ENCODE data around the gene UBA6.
"Not testable (repeated sequence)": the region's sequence is repeated elsewhere in the genome, so short reads cannot be mapped to it uniquely, and the experiment has no call there.

UBA6 gene

DNA sequence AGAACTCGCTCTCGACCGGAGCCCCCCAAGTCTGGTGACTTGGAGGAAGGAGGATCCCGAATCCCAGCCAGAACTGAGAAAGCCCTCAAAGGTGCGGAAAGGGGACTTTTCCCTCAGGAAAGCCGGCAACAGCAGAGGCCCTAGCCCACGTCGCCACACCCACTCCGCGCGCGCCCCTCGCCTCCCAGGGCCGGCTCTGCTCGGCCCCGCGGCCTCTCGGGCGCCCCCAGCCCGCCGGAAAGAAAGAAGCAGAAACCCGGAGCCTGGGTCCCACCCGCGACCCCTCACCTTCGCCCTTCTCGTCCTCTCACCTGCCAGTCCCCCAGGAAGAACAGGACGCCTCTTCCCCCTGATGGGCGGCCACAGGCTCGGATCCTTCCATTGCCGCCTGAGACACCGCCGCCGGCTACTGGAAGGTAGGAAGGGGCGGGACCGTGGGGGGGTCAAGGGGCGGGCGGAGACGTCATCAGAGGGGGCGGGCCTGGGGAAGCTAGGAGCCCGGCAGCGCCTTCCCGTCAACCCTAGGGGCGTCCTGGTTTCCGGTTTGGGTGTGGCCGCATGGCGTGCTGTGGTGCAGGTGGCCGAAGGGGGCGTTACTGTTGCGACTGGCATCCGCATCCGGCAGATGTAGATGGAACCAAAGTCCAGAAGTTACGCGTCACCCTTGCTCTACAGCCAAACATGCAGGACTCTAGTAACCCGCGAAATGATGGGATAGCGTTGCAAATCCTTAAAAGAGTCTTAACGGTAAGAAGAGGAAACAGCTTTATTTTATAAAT lies at the start of gene UBA6:
Gene UBA6 (minus strand): TSS at position 418 of the 779 bp plus-strand sequence. CDS start 36 bp downstream, at position 382.
- DNase-seq = peak; percentile 94

DNA sequence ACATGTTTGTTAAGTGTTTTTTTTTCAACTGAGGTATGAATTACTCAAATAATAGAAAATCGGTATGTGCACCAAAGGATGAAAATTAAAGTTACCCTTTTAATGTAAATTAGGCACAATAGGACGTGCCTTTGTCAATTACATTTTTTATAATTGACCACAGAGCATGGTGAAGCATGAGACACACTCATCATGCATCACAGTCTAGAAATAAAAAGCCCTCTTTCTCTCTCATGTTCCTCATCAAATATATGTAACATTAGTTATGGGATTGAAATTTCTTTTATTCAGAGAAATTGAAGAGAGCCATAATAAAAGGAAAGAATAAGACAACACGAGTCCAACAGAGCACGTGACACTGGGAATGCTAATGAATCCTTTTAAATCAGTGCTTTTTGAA lies 49.7 kb upstream of the UBA6 start:
- DNase-seq = no peak

- no peak for DNase-seq
Observed at GRCh38 chr4:67749286-67749685, 48.3 kb upstream of the UBA6 start.

DNA sequence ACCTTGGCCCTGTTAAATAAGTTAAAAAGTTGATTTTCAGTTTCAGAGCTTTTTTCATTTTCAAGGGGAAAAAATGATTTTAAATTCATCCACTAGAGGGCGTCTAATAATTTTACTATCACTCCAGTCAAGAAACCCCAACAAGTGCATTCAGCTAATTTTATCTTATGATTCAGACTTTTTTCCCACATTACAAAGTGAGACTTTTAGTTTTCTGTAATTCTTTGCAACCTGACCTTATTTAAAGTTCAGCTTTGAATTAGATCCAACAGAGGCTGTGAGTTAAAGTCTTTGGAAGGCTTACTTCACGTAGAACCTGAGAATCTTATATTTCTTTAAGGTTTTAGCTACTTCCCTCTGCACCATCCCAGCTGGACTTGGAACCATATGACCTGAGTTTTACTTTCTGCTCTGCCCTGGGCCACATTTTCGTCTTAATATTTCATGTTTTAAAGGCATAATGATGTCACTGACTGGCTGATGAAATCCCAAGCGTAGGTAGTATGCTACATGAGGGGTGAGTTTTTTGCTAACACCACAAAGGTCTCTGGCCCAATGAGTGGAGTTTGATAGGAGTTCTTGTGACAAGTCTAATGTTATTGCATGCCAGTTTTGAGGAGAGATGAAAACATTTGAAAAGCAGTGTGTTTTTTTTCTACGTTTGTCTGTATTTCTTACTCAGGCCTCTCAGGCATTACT lies 46.0 kb upstream of the UBA6 start:
- DNase-seq = no peak

DNA sequence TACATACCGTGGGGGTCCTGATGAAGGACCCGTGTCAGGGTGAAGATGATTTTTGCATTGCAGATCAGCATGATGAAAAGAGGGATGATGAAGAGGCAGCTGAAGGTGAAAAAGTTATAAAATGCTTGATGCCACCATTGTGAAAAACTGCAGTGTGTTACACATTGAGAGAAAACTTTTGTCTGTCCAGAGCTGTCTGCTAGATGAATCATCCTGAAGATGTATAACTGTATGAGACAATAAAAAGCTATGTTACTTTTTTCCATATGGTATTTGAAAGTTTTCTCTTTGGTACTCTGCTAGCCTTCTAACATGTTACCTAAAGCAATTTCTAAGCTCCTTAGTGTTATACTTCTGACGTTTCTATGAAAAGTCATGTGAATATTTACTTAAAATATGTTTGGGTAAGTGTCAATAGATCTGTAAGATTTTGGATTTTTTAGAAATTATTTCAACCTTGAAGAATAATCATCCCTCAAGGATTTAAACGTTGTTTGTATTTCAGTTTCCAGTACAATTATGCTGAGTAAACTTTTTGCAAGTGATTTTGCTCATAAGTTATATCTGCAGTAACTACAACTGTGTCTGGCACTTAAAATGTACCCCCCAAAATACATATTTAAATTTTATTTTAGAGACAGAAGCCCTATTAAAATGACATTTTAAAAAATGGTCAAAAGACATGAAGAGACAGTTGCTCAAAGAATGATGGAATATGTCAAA lies 43.8 kb upstream of the UBA6 start:
- DNase-seq = no peak

DNA sequence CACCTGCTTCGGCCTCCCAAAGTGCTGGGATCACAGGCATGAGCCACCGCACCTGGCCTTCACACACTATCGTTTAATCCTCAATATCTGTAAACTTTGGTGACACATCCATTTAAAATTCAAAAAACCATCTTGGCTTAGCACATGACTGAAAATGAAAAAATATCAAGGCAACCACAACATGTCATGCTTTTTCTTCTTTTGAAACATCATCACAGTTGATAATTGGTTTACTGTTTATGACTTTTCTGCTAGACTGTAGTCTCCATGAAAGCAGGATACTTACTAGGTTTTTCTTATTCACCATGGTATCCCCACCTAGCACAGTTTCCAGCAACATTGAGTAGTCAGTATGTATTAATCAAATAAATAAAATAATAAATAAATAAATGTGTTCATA lies 42.2 kb upstream of the UBA6 start:
- no peak for DNase-seq

DNA sequence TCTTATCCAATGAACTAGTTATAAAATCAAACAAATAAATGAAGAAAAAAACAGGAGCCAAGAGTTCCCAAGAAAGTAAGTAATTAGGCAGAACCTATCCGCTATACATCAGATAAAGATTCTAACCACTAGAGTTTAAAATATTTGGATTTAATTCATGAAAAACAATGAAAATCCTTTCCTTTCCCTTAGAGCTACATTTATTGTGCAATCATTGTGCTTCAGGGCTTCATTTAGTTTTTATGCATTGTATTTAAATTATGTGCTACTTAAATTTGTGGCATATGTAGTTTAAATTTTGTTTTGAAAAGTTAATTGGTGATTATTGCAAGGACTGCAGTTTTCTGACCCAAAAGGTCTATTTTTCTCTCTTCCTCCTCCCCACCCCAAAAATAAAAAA lies 35.3 kb upstream of the UBA6 start:
- DNase-seq = no peak

DNA sequence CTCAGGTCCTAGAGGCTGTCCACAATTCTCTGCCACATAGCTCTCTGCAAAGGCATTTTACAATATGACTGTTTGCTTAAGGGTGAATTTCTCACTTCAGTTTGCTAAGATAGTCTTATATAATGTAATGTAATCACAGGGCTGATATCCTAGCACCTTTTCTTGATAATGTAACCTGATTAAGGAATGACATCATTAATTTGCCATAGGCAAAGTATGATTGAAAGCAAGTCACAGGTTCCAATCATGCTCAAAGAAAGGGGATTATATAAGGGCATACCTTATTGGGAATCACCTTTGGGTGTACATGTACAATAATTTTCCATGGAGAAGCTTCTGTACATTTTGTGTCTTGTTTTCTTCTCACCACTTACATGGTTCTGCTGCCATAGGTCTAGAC lies 34.4 kb upstream of the UBA6 start:
- no peak for DNase-seq

DNA sequence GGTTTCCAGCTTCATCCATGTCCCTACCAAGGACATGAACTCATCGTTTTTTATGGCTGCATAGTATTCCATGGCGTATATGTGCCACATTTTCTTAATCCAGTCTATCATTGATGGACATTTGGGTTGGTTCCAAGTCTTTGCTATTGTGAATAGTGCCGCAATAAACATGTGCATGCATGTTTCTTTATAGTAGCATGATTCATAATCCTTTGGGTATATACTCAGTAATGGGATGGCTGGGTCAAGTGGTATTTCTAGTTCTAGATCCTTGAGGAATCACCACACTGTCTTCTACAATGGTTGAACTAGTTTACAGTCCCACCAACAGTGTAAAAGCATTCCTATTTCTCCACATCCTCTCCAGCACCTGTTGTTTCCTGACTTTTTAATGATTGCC lies 29.6 kb upstream of the UBA6 start:
- not testable (repeated sequence) for DNase-seq

DNA sequence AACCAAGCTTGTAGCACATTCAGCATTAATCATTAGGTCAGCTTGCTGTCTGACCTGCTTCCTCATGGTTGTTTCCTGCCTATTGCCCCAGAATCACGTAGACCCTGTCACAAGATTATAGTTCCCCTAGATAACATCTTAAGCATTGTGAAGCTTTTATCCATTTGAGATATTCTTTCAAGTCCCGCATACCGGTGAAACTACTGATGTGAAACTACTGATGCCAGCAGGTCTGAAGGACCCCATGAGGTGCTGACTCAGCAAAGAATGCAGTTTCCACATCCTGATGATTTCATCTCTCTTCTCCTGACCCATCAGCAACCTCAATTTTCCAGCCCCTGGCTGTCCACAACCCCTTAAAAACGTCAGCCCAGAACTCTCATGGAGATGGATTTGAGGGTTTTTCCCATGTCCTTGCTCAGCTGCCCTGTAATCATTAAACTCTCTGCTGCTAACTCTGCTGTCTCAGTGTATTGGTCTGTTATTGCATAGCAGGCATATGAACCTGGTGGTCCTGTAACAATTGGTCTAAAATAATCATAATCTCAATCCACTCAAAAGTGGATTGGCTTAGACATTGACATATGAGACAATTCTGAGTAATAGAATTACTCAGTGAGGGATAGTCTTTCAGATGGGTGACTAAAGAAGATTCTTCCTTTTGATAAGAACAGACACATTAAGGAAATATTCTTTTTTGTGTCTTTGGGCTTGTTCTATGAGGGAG lies 26.3 kb upstream of the UBA6 start:
- no peak for DNase-seq

DNA sequence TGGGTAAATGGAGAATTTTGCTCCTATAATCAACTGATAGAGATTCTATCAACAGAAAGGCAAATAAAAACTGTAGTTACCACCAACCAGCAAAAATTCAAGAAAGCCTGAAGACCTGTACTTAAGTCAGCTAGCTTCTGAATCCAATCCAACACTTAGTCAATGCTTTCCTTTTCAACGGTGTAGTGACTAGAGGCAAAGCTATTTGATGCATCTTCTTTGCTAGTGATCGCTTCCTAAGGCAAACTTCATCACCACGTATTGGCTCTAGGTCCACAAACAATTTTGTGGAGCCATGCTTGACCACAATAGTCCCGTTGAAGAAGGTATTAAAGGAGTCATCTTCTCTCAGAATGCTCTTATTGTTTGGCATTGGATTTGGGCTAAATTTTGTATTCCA lies 25.0 kb upstream of the UBA6 start:
- no peak for DNase-seq

DNA sequence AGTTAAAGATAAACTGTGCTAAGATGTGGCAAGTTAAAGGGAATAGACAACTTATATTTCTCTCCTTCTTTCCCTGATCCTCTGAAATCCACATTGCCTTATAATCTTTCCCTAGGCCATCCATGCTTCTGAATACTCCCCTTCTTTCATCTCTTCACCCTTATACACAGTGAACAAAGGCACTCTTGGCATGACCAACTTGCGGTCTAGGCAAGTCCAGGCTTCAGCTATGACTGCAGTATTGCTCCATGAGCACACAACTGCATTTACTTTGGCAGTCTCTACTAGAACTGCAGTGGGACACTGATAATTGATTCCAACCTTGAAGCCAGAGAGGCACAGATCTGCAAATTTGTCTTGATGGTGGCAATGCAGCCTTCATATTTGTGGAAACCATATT lies 24.2 kb upstream of the UBA6 start:
- DNase-seq = no peak

GRCh38 chr4:67723949-67724348 lies 23.0 kb upstream of the UBA6 start:
- DNase-seq = no peak

DNA sequence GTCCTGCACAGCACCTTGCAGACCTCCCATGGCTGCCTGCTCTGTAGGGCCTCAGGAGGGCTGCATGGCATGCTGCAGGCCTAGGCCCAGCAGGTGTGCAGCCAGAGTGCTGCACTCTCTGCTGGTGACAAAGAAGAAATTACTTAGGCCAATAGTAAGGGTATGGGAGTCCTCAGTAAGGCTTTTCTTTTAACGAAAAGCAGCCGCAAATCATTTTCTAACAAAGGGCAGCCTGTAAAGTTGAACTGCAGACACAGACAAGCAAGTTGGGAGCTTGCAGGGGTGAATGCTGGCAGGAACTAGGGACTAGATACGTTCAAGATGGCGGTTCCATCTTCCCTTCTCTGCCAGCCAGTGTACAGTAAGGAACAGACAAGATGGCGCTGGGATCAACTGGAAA lies 22.4 kb upstream of the UBA6 start:
- DNase-seq = no peak

- no peak for DNase-seq
Observed at GRCh38 chr4:67721770-67722597, 21.0 kb upstream of the UBA6 start.

GRCh38 chr4:67721315-67721769 lies 20.4 kb upstream of the UBA6 start:
- no peak for DNase-seq

GRCh38 chr4:67719953-67720617 lies 19.1 kb upstream of the UBA6 start:
- DNase-seq = no peak

DNA sequence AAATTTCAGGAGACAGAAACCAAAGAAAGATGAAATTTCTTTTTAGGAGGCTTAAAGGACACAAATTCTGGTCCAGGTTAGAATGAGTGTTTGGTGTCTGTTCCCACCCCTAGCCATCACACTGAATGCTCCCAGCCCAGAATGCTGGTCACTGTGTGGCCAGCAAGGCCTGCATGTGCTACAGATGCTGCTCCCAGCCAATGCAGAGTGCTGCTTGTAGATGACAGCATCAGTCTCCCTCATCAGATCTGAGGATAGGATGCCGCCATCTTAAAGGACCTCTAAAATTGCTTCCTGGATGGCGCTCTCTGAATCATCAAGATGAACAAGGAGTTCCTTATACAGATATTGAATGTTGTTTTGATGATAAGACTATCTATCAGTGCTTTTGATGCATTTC lies 17.9 kb upstream of the UBA6 start:
- DNase-seq = no peak

DNA sequence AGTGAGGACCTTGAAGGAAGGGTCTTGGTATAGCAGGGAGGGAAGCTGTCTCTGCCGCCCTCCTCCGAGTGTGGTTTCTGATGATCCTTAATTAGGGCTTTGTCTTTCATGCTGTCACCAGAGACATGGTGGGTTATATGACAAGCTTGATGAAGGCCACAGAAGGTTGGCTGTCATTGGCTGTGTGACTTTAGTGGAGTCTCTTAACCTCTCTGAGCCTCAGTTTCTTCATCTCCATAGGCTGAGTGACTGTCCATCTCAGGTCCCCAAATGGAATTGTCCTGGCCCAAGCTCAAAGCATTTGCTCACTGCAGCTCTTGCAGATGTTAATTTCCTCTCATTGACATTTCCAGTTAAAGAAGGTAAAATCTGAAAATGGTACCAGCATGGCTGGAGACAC lies 16.6 kb upstream of the UBA6 start:
- no peak for DNase-seq

GRCh38 chr4:67714955-67715354 lies 14.0 kb upstream of the UBA6 start:
- no peak for DNase-seq

GRCh38 chr4:67714248-67714583 lies 13.3 kb upstream of the UBA6 start:
- DNase-seq = no peak

Data from activated naive CD4-positive, alpha-beta T cell treated with anti-CD3 and anti-CD28 coated beads, Interleukin-2, amount 50 U/mL, for 16 hours (primary cell).